Measurements from ENCODE around the gene PRPF19.

GRCh38 chr11:60858236-60858635 lies 48.1 kb downstream of the PRPF19 start:
- no peak for TF ChIP-seq TAF1 (CRISPR knock-in tag; IDR thresholded peaks at IDR 0.05)
- TF ChIP-seq ELF1 (CRISPR knock-in tag; IDR thresholded peaks at IDR 0.05) = no peak
- TF ChIP-seq SMAD3 (CRISPR knock-in tag; IDR thresholded peaks at IDR 0.05) = no peak
- no peak for TF ChIP-seq EP300 (IDR thresholded peaks at IDR 0.05; ENCODE audit: low read depth in 2 of 2, low read length in 2 of 2)
- TF ChIP-seq EP300 (CRISPR knock-in tag; IDR thresholded peaks at IDR 0.05; ENCODE audit: borderline replicate concordance) = no peak
- no peak for TF ChIP-seq CTCF (CRISPR knock-in tag; IDR thresholded peaks at IDR 0.05)
- no peak for TF ChIP-seq TERF1 (CRISPR knock-in tag; IDR thresholded peaks at IDR 0.05)
- TF ChIP-seq ZNF766 (CRISPR knock-in tag; IDR thresholded peaks at IDR 0.05; ENCODE audit: borderline replicate concordance) = no peak

All from HepG2 (cell line).